HG03095 (cell line): ENCODE results near the gene FRS3.

Source experiments
- ATAC-seq: cut with Tn5 transposase; IDR thresholded peaks from one replicate; pipeline ENCODE4 v1.9.1; 2021; ENCODE audit warnings: moderate library complexity; ENCODE audit not compliant: unreplicated experiment

The FRS3 gene

GRCh38 chr6:41730531-41731436 is 48.9 kb downstream of the FRS3 start:
- no peak for ATAC-seq

GRCh38 chr6:41729624-41730023 is 50.1 kb downstream of the FRS3 start:
- no peak for ATAC-seq

- ATAC-seq, result no peak
Observed at GRCh38 chr6:41728954-41729353, 50.7 kb downstream of the FRS3 start.

- no peak for ATAC-seq
Observed at GRCh38 chr6:41728073-41728936, 51.4 kb downstream of the FRS3 start.

- no peak for ATAC-seq
Observed at GRCh38 chr6:41727705-41728072, 52.0 kb downstream of the FRS3 start.

- ATAC-seq, result no peak
Observed at GRCh38 chr6:41726876-41727275, 52.8 kb downstream of the FRS3 start.

- no peak for ATAC-seq
Observed at GRCh38 chr6:41724586-41725501, 54.9 kb downstream of the FRS3 start.

- no peak for ATAC-seq
Observed at GRCh38 chr6:41724228-41724580, 55.5 kb downstream of the FRS3 start.

GRCh38 chr6:41723530-41724227 is 56.0 kb downstream of the FRS3 start:
- ATAC-seq, result peak; percentile 68

- ATAC-seq, result no peak
Observed at GRCh38 chr6:41722969-41723529, 56.7 kb downstream of the FRS3 start.

GRCh38 chr6:41721414-41721813 is 58.3 kb downstream of the FRS3 start:
- no peak for ATAC-seq

- no peak for ATAC-seq
Observed at GRCh38 chr6:41720783-41721182, 58.9 kb downstream of the FRS3 start.

- ATAC-seq, result no peak
Observed at GRCh38 chr6:41720262-41720620, 59.5 kb downstream of the FRS3 start.
